Left forelimb (tissue), 1 donor: ENCODE data around the gene OR10H1.
"Not testable (repeated sequence)": the region's sequence is repeated elsewhere in the genome, so short reads cannot be mapped to it uniquely, and the experiment has no call there.

Experiments used
- DNase-seq: peaks from one replicate; pipeline ENCODE4 v3.0.0-alpha.2; 2018; ENCODE audit warnings: low spot score

Gene OR10H1

DNA sequence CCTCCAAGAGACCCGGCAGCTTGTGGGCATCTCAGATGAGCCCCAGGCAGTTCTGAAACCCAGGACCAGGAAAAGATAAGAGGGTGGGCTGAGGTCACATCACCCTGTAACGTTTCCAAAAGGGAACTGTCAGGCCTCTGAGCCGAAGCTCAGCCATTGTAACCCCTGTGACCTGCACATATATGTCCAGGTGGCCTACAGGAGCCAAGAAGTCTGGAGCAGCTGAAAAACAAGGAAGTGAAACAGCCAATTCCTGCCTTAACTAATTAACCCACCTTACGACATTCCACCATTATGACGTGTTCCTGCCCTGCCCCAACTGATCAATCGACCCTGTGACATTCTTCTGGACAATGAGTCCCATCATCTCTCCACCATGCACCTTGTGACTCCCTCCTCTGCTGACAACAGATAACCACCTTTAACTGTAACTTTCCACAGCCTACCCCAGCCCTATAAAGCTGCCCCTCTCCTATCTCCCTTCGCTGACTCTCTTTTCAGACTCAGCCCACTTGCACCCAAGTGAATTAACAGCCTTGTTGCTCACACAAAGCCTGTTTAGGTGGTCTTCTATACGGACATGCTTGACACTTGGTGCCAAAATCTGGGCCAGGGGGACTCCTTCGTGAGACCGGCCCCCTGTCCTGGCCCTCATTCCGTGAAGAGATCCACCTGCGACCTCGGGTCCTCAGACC lies 13.3 kb upstream of the OR10H1 start:
- not testable (repeated sequence) for DNase-seq

DNA sequence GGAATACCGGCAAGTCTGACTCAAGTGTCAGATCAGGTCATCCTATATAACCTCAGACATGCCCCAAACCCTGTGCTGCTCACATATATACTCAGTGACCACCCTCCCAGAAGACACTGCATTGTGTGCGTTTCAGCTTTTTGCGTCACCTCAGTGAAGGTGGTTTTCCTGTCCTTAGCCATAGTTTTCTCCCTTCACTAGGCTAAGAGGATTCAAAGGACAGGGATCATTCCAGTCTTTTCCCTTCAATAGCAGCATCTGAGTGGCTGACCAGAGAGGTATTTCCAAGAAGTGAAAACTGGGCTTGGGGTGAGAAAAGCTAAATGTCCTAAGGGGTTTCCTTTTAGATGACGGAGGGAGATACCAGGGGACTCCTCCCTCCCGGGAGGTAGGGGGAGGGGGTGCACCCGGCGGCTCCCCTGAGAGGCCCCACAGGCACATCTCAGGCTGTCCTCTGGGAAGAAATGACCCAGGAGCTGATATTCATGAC lies 12.7 kb upstream of the OR10H1 start:
- no peak for DNase-seq

DNA sequence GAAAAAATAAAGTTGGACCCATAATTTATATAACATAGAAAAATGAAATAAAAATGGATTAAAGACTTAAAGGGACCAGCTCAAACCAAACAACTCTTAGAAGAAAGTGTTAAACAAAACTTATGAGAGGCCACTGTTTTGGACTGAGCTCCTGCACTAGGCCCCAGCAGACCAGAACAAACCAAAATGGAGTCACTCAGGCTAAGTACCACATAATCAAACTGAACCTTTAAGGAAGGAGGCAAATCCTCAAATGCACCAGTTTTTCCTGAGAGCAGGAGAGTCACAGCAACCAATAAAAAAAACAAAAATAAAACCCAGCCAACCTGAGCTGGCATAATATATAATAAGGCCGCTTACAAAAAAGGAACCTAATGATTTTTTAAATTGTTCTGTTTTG lies 10.3 kb upstream of the OR10H1 start:
- DNase-seq = no peak

DNA sequence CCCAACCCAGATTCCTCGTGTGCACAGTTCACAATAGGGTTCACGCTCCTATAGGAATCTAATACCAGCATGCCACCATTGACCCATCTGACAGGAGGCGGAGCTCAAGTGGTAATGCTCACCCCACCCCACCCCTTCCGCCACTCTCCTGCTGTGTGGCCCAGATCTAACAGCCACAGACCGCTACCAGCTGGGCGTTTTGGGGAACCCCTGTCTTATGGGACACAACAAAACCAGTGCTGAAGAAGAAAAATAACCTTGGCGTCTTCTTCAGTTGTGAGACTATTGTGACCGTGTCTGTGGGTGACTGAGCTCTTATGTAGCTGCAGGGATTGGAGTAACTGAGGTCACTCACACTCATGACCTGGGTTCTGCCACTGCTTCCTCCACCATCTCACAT lies 5.2 kb upstream of the OR10H1 start:
- no peak for DNase-seq

DNA sequence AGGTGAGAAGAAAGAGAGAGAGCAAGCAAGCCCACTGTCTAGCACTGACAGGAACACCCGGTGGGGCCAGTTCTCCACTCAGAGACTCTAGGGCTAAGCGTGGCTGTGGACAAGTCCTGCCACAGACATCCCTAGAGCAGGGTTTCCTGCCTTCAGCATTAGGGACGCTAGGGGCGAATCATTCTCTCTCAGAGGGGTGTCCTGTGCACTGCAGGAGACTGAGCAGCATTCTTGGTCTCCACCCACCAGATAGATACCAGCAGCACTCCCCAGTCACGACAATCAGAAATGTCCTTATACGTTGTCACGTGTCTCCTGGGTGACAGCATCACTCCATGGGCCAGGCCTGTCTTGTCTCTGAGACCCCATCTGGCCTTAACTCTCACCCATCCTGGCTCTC lies 1.5 kb downstream of the OR10H1 start:
- no peak for DNase-seq

DNA sequence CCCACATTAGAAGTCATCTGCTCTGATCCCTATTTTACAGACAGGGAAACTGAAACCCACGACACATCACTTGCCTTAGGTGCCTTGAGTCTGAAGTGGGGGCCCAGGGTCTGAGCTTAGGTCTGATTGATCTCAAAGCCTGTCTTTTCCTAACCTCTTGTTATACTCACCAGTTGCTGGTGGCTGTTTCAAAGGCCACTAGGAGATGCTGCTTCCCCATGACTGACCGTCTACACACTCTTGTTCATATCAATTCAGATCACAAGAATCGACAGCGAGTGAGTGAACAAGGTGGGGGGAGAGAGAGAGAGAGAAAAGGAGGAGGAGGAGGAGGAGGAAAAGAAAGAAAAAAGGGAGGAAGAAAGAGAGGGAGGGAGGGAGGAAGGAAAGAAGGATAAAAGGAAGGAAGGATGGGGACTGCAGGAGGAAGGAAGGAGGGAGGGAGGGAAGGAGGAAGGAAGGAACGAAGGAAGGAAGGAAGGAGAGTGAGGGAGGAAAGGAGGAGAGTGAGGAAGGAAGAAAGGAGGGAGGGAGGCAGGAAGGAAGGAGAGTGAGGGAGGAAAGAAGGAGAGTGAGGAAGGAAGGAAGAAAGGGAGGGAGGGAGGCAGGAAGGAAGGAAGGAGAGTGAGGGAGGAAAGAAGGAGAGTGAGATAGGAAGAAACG lies 3.3 kb downstream of the OR10H1 start:
- no peak for DNase-seq

DNA sequence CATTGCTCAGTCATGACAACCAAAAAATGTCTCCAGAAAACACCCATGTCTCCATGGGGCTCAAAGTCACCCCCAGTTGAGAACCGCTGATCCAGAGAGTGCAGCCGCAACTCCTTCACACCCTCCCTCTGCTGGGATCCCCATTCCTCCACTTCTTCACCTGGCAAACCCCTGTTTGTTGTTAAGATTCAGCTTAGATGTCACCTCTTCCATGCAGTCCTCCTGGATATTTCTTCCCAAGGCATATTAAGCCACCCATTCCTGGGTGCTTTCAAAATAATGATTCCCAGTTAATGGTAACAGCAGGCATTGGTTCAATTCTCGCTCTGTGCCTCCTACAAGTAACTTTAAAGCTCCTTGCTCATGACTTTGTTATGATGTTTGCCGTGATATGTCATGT lies 4.0 kb downstream of the OR10H1 start:
- no peak for DNase-seq

DNA sequence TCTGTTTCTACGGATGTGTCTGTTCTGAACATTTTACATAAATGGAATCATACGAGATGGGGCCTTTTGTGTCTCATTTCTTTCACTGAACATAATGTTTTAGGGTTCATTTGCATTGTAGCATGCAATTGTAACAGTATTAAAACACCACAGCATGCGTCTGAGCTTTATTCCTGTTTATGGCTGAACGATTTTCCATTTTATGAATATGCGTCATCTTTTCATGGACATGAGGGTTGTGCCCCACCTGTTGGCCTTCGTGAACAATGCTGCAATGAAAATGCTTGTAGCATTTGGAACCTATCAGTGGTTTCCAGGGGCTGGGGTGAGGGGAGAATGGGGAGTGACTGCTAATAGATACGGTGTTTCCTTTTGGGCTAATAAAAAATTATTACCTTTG lies 5.1 kb downstream of the OR10H1 start:
- DNase-seq = no peak

DNA sequence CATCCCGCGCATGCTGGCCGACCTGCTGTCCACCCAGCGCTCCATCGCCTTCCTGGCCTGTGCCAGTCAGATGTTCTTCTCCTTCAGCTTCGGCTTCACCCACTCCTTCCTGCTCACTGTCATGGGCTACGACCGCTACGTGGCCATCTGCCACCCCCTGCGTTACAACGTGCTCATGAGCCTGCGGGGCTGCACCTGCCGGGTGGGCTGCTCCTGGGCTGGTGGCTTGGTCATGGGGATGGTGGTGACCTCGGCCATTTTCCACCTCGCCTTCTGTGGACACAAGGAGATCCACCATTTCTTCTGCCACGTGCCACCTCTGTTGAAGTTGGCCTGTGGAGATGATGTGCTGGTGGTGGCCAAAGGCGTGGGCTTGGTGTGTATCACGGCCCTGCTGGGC lies 21.2 kb downstream of the OR10H1 start:
- not testable (repeated sequence) for DNase-seq

DNA sequence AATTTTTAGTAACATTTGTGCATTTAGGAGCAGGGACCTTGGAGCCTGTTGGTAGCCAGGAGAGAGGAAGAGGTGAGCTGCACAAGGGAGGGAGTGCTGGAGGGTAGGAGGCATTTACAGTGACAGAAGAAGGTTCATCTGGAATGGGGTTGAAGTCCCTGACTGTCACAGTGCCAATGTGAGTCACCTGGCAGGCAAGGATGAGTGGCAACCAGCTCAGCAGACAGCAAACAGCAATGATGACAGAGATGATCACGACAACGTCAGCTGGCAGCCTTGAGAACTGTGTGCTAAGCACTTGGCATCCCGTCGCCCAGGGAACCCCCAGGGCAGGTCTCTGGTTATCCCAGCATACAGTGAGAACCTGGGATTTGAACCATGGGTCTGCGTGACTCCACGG lies 25.4 kb downstream of the OR10H1 start:
- DNase-seq = no peak

DNA sequence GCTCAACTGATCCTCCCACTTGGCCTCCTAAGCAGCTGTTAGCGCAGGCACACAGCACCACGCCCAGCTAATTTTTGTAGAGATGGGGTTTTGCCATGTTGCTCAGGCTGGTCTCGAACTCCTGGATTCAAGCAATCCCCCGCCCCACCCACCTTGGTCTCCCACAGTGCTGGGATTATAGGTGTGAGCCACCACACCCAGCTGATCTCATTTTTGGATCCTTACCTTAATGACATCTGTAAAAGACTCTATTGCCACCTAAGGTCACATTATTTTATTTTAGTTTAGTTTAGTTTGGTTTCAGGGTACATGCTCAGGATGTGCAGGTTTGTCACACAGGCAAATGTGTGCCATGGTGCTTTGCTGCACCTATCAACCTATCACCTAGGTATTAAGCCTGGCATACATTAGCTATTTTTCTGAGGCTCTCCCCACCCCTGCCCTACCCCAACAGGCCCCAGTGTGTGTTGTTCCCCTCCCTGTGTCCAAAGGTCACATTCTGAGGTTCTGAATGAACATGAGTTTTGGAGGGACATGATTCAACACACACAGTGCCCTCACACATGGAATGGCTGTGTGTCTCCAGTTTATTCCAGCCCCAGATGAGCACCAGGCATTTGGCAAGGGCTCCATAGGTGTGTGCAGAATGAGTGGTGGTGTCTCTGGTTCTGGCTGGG lies 26.7 kb downstream of the OR10H1 start:
- no peak for DNase-seq

DNA sequence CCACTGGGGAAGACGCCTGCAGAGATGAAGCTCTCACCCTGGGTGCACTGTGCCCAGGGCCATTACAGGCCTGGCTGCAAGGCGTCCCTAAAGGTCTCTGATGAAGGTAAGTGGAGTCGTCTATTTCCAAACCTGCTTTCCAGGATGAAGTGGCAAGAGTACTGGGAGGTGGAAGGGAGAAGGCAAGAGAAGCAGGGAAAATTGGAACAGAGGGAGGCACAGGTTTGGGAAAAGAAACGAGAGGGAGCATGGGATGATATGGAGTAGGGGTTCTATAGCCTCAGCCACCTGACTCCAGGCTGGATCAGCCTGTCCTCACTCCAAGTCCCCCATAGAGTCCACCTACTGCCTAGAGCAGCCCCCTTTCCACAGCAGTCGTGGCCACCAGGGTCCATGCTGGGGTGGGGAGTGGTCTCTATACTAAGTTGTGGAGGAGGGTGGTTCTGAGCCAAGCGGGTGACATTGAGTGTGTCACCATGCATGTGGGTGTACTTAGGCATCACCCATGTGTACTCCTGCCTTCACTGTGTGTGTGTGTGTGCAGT lies 27.8 kb downstream of the OR10H1 start, which contains the start of gene OR10H5:
TSS of gene OR10H5 (plus strand) at position 51 of the 545 bp plus-strand sequence. CDS start 6,388 bp downstream, outside the sequence.
- no peak for DNase-seq

DNA sequence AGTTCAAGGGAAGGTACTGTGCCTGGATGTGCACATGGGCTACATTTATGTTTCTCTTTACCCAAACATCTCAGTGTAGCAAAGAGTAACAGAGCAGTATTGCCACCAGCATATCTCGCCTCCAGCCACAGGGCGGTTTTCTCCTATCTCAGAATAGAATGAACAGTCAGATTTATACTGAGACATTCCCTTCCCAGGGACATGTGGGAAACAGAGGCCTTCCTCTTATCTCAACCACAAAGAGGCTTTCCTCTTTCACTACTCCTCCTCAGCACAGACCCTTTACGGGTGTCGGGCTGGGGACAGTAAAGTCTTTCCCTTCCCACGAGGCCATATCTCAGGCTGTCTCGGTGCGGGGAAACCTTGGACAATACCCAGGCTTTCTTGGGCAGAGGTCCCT lies 32.6 kb downstream of the OR10H1 start:
- DNase-seq = not testable (repeated sequence)

DNA sequence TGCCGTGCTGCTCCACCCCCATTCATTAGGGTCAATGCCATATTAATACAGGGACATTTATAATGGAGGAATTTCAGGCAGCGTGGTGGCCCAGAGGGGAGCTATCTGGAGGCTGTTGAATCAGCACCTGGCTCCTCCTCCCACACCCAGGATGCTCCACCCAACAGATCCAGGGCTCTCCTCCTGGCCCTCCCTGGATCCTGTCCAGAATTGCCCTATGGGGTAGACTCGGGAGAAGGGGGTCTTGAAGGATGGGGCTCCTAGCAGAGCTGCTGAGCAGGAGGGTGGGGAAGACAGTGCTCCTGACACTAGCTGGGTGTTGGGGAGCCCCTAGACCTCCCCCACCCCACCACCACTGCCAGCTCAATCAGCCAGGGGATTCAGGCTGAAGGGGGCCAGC lies 33.3 kb downstream of the OR10H1 start:
- no peak for DNase-seq

DNA sequence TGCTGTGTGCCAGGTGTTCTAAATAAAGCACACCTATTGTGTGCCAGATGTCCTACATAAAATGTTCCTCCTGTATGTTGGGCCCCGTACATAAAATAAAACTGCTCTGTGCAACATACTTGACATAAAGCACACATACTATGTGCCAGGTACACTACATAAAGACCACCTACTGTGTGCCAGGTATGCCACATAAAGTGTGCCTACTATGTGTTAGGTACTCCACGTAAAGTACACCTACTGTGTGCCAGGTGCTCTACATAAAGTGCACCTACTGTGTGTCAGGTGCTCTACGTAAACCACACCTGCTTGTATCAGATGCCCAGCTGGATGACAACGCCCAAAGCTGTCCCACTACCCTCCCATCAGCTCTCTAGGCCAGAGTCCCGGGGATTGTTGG lies 33.8 kb downstream of the OR10H1 start:
- no peak for DNase-seq

DNA sequence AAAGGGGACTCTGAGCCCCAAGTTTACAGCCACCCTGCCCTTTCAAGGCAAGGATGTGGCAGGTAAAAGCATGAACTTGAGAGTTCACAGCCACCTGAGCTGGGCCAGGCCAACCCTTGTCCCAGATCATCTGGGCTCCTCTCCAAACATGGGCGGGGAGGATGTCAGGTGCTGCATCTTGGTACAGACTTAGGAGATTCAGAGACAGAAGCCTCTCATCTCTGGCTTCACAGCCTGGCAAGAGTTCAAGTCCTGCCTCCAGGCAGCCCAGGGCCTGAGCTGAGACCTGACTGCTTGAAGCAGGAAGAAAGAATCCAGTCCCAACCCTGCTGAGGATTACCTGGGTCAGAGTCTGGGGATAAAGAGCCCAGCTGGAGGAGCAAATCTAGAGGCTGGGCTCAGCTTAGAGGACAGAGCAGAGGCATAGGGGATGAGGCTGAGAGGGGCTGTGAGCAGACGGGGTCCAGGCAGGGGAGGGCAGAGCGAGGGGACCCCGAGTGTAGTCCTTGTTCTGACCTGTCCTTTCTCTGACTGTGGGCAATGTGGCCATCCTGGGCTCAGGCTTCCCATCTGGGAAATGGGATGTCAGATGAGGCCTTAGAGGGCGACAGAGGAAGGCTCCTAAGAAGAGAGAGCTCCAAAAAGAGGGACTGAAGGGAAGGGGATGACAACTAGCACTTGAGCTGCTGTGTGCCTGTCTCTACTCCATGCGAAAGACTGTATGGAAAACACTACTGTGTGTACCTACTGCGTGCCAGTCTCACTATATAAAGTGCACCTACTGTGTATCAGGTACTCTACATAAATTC lies 34.6 kb downstream of the OR10H1 start:
- DNase-seq = no peak

DNA sequence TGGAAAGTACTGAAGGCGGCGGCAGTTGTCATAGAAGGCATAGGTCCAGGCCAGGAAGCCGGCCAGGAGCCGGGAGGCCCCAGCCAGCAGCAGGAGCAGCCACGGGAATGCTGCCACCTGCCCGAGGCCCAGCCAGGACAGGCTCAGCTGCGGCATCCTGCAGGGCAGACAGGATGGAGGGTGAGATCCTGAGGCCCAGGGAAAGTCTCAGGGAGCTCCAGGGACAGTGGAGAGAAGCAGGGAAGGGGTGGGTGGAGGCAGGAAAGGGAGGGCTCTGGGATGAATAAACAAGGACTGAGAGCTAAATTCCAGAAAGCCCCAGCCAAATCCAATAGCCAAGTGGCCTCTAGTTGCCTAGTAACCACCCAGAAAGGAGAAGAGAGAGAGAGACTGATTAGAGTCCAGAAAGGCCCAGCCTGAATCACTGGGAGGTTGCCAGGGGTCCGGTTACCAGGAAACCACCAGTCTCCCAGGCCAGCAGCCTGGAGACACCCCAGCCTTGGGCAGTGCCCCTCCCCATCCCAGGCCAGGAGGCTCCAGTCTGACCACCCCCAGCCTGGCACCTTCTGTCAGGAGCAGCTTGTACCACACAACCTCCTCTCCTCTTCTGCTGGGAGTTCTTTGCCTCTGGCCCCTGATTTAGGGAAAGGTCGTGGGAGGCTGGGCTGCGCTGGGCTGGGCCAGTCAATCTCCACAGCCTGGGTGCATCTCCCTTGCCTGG lies 35.5 kb downstream of the OR10H1 start:
- DNase-seq = peak; percentile 83

DNA sequence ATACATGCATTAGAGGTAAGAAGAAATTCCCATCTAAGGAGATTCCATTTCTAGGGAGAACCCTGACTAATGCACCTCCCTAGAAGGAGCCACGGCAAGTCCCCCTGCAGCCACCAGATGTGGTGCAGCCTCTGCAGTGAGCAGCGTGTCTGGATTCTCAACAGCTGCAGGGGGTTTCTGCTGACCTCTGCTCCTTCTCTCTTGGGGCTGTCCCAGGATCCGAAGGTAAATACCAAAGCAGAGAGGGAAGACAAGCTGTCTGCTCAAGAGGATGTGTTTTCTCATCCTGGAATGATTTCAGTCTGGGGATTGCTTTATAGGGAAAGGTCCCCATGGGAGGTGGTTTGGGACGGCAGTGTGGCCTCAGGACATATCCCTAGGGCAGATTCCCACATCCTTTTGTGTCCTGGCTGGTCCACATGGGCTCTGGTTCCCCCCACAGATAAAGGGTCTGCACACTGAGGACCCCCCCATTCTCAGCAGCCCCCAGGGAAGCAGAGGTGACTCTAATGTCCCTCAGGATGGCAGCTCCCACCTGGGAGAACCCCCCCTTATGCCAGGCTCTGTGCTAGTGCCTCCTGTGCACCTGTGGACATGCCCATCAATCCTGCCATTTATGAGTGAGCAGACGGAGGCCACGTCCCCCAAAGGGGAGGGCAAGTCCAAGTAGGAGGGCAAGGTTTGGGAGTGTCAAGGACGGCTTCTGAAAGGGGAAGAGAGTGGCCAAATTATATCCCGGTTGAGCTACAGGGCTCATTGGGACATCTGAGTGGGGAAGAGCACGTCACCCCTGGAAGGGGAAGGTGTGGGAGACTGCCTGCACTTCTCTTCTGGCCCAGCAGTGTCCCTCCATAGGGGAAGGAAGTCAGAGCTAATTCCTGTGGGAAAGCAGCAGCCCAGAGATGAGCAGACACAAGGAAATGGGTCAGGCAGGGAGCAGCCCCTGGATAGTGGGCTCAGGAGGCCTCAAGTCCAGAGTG lies 38.2 kb downstream of the OR10H1 start:
- no peak for DNase-seq

DNA sequence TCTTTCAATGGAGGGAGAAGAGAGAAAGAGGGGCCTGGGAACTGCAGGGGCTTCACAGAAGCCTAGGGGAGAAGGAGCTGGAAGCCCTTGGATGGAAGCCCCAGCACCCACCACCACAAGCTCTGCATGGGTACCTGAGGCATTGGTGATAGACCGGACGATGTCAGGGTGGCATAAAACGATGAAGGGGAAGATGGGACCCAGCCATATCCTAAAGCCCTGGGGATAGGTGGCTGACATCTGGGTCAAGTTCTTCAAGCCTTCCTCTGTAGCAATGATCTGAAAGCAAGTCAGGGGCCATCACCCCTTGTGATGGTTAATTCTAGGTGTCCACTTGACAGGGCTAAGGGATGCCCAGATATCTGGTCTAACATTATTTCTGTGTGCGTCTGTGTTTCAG lies 39.2 kb downstream of the OR10H1 start:
- DNase-seq = no peak

DNA sequence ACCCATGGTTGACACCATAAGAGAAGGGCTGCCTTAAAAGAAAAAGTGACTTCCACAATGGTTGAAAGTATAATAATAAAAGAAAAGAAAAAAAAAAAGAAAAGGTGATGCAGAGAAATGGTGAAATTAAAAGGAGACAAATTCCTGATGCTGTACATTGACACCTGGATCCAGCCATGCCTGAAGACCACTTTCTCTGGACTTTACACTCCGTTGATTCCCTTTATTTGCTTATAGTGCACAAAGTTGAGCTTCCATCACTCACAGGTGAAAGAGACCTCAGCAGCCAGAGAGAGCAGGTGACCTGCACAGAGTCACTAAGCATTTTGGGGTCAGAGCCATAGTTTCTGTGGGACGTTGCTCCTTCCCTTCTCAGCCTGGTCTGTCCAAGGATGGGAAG lies 40.2 kb downstream of the OR10H1 start:
- no peak for DNase-seq
